GM19351 (cell line): Measurements from ENCODE around the gene MDC1.
"Not testable (repeated sequence)": the region's sequence is repeated elsewhere in the genome, so short reads cannot be mapped to it uniquely, and the experiment has no call there.

Experiments used
- ATAC-seq: cut with Tn5 transposase; IDR thresholded peaks from one replicate; pipeline ENCODE4 v1.9.1; 2021; ENCODE audit warnings: mild to moderate bottlenecking, moderate library complexity; ENCODE audit not compliant: unreplicated experiment

MDC1 gene

DNA sequence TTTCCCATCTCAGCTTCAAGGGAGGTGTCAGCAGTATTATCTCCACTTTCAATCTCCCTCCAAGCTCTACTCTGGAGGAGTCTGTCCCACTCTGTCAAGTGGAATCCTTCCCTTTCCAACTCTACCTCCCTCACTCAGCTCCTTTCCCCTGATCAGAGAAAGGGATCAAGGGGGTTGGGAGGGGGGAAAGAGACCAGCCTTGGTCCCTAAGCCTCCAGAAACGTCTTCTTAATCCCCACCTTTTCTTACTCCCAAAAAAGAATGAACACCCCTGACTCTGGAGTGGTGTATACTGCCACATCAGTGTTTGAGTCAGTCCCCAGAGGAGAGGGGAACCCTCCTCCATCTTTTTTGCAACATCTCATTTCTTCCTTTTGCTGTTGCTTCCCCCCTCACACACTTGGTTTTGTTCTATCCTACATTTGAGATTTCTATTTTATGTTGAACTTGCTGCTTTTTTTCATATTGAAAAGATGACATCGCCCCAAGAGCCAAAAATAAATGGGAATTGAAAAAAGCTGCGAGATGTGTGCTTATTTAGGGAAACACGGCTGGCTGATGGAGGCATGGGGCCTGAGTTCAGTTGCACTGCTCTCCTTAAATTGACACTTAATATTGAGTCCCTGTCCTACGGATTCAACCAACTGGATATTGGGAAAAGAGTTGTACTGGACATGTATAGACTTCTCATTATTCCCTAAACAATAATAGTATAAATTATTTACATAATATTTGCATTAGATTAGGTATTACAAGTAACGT is 8.0 kb upstream of the MDC1 start:
- ATAC-seq, result no peak

GRCh38 chr6:30723843-30724741 is 7.0 kb upstream of the MDC1 start:
- not testable (repeated sequence) for ATAC-seq

- ATAC-seq, result not testable (repeated sequence)
Measured at GRCh38 chr6:30723159-30723842, 6.2 kb upstream of the MDC1 start.

DNA sequence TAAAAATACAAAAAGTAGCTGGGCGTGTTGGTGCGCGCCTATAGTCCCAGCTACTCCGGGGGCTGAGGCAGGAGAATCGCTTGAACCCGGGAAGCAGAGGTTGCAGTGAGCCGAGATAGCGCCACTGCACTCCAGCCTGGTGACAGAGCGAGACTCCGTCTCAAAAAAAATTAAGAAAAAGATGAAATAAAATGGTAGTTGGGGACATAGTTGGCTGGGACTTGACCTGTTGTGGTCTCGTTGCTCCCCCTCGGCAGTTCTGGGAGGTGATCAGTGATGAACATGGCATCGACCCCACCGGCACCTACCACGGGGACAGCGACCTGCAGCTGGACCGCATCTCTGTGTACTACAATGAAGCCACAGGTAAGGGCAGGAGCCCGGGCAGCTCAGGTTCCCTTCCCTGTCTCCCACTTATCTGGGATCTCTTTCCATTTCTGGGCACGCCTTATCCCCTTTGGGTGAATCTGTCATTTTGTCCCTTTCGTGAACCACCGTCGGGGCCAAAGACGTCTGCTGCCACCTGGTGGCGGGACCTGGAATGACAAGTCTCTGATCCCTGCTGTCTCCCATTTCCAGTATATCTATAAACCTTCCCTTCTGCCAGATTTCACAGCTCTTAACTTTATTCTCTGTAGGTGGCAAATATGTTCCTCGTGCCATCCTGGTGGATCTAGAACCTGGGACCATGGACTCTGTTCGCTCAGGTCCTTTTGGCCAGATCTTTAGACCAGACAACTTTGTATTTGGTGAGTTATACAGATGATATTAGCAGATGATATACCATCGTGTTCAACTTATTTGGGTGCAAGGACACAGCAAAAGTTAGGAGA is 5.4 kb upstream of the MDC1 start:
- no peak for ATAC-seq

DNA sequence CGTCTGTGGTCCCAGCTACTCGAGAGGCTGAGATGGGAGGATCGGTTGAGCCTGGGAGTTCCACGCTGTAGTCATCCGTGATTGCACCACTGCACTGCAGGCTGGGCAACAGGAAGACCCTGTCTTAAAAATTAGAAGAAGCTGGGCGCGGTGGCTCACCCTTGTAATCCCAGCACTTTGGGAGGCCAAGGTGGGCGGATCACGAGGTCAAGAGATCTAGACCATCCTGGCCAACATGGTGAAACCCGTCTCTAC is 4.9 kb upstream of the MDC1 start:
- not testable (repeated sequence) for ATAC-seq

DNA sequence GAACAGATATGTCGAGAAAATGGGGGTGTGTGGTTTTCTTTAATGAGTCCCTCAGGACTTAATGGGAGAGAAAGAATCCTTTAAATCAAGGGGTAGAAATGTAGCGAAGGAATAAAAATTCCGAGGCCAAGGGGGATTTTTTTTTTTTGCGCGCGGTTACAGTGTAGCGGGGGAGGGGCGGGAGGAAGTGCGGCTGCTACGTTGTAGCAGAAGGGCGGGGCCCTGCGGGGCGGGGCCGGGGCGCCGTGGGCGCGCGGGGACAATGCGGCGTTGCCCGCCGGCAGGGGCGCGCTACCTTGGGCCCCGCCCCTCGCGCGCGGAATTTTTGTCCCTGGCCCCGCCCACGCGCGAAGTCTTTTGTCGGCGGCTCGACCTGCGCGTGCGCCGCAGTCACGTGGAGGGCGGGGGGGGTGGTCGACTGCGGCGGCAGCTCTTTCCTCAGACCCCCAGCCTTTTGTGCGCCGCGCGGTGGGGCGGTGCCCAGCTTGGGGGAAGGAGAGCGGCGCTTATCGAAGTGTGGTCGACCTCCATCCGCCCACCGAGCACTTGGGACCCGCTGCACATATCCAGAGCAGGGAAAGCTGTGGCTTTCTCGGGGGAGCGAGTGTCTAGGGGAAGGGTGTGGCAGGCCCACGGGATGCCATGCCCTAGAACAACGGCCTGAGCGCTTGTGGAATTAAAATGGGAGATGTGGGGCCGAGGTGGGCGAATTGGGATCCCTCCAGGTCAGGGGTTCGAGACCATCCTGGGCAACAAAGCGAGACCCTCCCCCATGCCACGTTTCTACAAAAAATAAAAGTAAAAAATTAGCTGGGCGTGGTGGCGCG is 4.3 kb upstream of the MDC1 start:
- peak; percentile 21 for ATAC-seq

GRCh38 chr6:30720738-30721197 is 3.7 kb upstream of the MDC1 start:
- no peak for ATAC-seq

- ATAC-seq, result peak; percentile 38
Measured at GRCh38 chr6:30719791-30720737, 3.0 kb upstream of the MDC1 start, which contains the start of gene TUBB. TUBB (plus strand) TSS chr6:30720352; CDS start chr6:30720507, 155 bp downstream.

GRCh38 chr6:30719356-30719755 is 2.3 kb upstream of the MDC1 start:
- no peak for ATAC-seq

DNA sequence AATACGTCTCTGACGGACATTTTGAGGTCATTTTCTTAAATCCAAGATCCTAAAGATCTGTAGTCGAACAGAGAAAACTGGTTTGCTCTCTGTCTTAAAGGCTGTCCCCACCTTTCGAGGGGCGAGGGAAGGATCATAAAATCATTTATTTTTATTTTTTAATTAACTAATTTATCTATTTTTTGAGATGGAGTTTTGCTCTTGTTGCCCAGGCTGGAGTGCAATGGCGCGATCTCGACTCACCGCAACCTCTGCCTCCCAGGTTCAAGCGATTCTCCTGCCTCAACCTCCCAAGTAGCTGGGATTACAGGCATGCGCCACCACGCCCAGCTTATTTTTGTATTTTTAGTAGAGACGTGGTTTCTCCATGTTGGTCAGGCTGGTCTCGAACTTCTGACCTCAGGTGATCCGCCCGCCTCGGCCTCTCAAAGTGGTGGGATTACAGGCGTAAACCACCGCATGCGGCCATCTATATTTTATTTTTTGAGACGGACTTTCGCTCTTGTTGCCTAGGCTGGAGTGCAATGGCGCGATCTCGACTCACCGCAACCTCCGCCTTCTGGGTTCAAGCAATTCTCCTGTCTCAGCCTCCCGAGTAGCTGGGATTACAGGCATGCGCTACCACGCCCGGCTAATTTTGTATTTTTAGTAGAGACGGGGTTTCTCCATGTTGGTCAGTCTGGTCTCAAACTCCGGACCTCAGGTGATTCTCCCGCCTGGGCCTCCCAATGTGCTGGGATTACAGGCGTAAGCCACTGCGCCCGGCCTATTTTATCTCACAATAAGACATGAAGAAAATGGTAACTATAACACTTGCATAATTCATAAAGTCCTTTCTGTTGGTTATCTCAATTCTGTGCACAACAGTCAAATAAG is 1.0 kb upstream of the MDC1 start:
- ATAC-seq, result not testable (repeated sequence)

DNA sequence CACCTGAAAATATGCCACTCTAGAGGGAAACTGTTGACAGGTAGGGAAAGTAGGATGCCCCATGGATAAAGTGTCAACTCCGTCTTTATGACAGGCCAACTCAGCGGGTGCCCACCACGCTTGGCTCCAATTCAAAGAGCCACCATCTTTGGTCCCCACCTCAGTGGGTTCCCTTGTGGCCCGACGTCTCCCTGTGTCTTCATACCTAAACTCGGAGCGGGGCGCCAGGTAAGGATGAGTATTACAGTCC is 277 bp downstream of the MDC1 start:
- ATAC-seq, result no peak

GRCh38 chr6:30714263-30714662 is 2.8 kb downstream of the MDC1 start:
- no peak for ATAC-seq

GRCh38 chr6:30712441-30712945 is 4.6 kb downstream of the MDC1 start:
- ATAC-seq, result no peak

DNA sequence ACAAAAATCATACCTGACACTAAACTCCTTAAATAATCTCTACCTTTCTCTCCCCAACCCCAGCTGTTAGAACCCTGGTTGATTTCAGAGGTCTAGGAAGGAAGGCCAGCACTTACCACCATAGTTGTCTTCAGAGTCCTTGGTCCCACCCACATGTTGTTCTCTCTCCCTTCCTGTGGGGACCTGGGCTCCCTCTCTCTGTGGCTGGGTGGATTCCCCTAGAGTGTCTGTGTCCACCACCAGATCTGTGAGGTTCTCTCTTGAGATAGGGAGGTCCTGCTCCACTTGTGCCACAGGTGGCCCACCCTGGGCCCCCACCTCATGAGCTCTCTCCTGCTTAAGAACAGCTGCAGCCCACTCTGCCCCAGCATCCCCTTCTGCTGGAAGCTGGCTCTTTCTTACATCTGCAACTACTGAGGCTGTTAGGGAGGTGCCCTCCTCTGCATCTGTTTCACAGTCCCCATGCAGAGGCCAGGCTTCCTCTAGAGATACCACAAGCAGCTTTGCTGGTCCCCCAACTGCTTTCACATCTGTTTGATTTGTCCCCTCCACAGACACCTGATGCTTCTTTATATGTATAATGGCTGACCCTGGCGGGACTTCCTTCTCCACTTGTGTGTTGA is 5.2 kb downstream of the MDC1 start:
- peak; percentile 72 for ATAC-seq

GRCh38 chr6:30709101-30709868 is 7.8 kb downstream of the MDC1 start:
- no peak for ATAC-seq

DNA sequence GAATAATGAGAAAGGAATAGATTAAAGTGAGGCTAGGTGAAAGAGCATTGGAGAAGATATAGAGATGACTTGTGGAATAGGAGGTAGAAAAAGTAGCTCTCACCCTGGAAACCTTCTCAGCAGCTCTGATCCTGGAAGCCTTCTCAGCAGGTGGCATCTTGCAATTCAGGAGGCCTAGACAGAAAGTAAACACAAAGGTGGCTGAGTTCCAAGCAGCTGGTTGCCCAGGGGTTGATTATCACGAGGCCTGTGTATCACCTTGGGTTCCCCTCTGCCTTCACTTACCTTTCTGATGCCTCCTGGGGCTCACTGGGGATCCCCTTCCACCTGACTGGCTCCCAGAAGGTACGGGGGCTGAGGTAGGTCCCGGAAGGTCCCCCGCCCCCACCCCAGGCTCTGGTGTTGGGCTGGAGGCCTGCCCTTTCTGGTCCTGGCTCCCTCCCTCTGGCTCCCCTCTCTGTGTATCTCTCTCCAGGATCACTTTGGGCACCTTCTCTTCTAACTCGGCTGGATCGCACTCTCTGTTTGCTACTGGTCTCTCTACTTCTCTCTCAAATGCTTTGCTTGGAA is 9.7 kb downstream of the MDC1 start:
- ATAC-seq, result no peak
